ENCODE results near the gene BAIAP3. TPM values are rescaled to one million over a fixed set of nuclear protein-coding genes. Genes with fewer than 3 reads are reported as not detected.

BAIAP3 gene
- total RNA-seq, 1 experiment from 2014 or later, result 44.7 TPM

DNA sequence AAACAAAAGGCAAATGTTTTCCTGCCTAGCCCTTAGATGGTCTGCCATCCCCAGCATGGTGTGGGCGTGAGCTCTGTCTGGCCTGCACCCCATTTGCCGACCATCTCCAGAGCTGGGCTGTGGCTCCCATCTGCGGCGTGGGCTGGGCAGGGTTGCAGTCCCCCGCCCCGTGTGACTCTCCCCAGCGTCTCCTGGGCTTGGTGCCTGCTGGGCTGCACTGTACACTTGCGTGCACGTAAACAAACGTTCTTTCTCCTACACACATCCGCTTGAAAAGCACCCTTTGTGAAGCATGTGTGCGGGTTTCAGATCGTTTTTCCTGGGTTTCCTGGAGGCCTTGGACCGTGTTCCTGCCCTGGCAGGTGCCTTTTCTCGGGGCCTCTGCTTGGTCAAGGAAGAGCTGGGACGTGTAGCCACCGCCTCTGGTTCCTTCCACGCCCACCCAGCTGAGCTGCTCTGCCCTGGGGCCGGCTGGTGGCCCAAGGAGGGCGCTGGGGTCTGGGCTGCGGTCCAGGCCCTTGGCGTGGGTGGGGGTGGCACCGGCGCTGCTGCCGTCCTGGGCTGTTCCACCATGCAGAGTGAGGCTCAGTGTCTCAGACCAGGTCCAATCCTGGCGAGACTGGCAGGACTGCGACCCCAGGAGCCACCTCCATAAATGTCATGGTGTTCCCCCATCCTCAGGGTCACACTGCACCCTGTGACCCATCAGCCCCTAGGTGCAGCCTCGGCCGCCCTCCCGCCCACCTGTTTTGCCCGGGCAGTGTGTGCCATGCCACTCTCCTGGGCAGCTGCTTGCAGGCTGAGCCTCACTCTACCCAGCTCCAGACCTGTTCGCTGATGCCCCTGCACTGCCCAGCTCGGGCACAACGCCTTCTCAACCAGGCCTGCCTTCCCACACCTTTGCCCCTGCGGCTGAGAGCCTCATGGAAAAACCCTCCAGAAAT, 9.9 kb upstream of the BAIAP3 start:
- intact Hi-C loops (cut with micrococcal nuclease), result no loop called here
- H3K9me3 ChIP-seq (ENCODE audit: control insufficient read depth in 1 of 2, insufficient read depth in 1 of 2, low read depth in 1 of 2, low read length in 2 of 2), result no peaks in the 10 kb centered on the region
- ChIA-PET RAD21 (ENCODE audit: low non-redundant PET in 1 of 2, low total read pairs in 2 of 2, uncharacterized antibody in 2 of 2, unreplicated experiment in 2 of 2) (no interaction called here), POLR2A (no interaction called here), CTCF (no interaction called here)
- H3K9ac ChIP-seq (ENCODE audit: low read length), result no peak overlapping the region
- H3K79me2 ChIP-seq (ENCODE audit: insufficient read depth, low read length), result peaks cover 16% of the 10 kb centered on the region
- no peak overlapping the region for H3K4me2 ChIP-seq (ENCODE audit: low read length)
- TF ChIP-seq POLR2A (IDR thresholded peaks at IDR 0.05; ENCODE audit: borderline replicate concordance, extremely low read depth, insufficient read depth, insufficient read length) (no peak), TCF7L2 (IDR thresholded peaks at IDR 0.05; ENCODE audit: borderline replicate concordance, extremely low read depth, insufficient read depth, insufficient read length) (no peak), SIN3A (IDR thresholded peaks at IDR 0.05; ENCODE audit: low read depth) (no peak), CBX3 (IDR thresholded peaks at IDR 0.05; ENCODE audit: low read depth) (no peak), CEBPB (IDR thresholded peaks at IDR 0.05; ENCODE audit: low read depth) (no peak), EZH2 (IDR thresholded peaks at IDR 0.05) (no peak)
- TF ChIP-seq, protein P1, sequence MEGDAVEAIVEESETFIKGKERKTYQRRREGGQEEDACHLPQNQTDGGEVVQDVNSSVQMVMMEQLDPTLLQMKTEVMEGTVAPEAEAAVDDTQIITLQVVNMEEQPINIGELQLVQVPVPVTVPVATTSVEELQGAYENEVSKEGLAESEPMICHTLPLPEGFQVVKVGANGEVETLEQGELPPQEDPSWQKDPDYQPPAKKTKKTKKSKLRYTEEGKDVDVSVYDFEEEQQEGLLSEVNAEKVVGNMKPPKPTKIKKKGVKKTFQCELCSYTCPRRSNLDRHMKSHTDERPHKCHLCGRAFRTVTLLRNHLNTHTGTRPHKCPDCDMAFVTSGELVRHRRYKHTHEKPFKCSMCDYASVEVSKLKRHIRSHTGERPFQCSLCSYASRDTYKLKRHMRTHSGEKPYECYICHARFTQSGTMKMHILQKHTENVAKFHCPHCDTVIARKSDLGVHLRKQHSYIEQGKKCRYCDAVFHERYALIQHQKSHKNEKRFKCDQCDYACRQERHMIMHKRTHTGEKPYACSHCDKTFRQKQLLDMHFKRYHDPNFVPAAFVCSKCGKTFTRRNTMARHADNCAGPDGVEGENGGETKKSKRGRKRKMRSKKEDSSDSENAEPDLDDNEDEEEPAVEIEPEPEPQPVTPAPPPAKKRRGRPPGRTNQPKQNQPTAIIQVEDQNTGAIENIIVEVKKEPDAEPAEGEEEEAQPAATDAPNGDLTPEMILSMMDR (IDR thresholded peaks at IDR 0.05 in 2 of 3, conservative IDR thresholded peaks at IDR 0.05 in 1 of 3; ENCODE audit: borderline replicate concordance in 1 of 3, insufficient read depth in 1 of 3, low read depth in 2 of 3, low read length in 2 of 3), result no peak
- no peaks in the 10 kb centered on the region for H3K27me3 ChIP-seq (ENCODE audit: insufficient read depth, low read length)
- no peak overlapping the region for H3K27ac ChIP-seq (ENCODE audit: low read depth, low read length)
- peaks cover 26 to 31% of the 10 kb centered on the region in 2 experiments for H3K36me3 ChIP-seq (ENCODE audit: control insufficient read depth in 1 of 2, insufficient read depth in 2 of 2, low read length in 2 of 2)
- H3K9me2 ChIP-seq (ENCODE audit: insufficient read depth), result no peaks in the 10 kb centered on the region
- no peak overlapping the region for H3K4me3 ChIP-seq (replicated peaks in 1 of 2; ENCODE audit: low read depth in 1 of 2, low read length in 2 of 2)
- H4K20me1 ChIP-seq (ENCODE audit: insufficient read depth), result peaks cover 4% of the 10 kb centered on the region; the same call in 1 of the 2 replicates
- ATAC-seq (no peak), DNase-seq (ENCODE audit: low read depth, low spot score) (no peak)
- no peaks in the 10 kb centered on the region for H3K4me1 ChIP-seq (ENCODE audit: control insufficient read depth in 1 of 2, insufficient read depth in 2 of 2, low read length in 2 of 2)
- no TSS peak for BruUV-seq (replicated peaks)
- no peak overlapping the region for H2AFZ ChIP-seq (ENCODE audit: low read depth, low read length, poor library complexity, severe bottlenecking)
